NCI-H1092 (cell line): ENCODE results near the gene TEX2.

Experiments used
- DNase-seq: peaks from one replicate; lab custom pipeline; 2025; lab: John Stamatoyannopoulos, UW

The TEX2 gene

DNA sequence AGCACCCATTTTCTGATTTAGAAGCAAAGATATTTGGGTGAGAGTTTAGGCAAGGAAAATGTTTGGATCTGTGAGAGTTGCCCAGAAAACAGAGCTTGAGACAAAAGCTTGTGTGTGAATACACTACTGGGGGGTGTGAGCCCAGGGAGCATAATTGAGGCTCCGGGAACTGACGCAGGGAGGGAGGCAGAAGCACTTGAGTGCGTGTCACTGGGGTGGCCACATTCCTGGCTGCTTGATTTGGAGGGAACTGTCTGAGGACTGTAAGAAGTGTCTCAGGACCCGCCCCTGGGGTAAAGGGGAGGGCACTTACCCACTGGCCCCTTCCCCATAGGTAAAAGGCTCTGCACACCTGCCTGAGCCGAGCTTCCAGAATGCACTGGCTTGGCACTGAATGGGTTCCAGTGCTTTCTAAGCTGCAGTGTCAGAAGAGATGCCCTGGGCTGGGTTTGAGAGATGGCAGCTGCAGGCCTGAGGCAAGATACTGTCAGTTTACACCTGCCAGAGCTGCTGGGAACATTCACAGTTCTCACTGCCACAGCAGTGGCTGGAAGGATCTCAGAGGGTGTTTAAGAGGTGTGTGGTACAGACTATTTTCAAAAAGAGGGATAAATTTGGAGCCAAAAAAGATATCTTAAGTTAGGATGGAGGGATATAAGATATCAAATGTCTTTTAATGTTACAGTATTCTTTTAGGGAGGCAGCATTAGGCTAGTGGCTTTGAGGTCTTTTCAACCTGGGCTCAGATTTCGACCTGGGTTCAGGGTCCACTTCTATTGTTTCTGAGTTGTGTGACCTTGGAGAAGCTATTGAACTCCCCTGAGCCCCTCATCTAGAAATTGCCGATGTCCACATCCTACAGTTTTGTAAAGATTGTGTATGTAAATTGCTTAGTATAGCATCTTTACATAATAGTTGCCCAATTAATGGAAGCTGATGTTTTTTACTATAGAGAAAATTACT, 6.9 kb upstream of the TEX2 start:
- DNase-seq = no peak

GRCh38 chr17:64264891-64265290, 1.8 kb upstream of the TEX2 start:
- no peak for DNase-seq

- DNase-seq = no peak
Observed at GRCh38 chr17:64262198-64262999, 661 bp downstream of the TEX2 start.

DNA sequence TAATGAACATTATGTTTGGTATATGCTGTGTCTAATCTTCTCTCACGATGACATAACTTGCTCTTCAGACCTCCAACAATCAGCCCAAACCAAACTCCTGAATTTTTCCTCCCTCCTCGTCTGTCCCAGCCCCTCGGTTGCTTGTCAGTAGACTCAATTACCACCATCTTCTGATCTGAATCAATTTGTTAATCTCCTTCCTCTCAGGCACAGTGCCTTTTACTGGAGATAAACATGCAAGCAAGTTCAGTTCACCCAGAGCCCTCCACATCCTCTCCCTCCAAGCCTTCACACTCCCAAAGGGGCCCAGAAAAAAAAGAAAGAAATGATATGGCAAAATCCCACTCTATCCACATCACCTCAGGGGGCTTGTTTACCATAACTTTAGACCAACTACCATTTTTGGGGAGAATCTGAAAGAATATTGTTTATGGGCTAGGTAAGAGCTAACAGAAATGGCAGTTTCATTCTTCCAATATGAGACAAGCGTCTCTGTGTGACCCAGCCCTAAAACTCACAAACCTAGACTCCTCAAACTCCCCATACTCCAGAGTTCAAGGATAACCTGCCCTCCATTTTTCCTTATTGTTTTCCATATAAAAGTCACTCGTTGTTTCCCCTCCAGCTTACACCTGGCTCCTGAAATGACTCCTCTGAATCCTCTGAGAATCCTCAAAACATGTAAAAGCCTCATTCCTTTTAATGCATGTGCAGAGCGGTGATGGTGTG, 1.5 kb downstream of the TEX2 start:
- no peak for DNase-seq

DNA sequence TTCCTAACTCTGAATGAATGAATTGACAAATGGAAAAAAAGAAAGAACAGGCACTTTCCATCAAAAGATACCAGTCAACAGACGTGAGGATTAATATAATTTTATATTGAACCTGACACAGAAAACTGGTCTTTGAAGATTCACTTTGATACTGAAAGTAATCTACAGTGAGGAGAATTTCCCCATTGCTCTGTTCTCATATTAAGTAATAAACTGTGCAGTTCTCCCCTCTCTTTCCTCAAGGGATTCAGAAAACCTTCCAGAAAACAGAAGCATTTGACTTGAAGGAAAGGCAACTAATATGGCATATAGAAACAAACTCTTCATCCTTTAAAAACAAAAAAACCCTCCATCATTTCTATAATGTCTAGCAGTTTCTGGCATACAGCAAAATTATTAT, 2.2 kb downstream of the TEX2 start:
- DNase-seq = no peak

DNA sequence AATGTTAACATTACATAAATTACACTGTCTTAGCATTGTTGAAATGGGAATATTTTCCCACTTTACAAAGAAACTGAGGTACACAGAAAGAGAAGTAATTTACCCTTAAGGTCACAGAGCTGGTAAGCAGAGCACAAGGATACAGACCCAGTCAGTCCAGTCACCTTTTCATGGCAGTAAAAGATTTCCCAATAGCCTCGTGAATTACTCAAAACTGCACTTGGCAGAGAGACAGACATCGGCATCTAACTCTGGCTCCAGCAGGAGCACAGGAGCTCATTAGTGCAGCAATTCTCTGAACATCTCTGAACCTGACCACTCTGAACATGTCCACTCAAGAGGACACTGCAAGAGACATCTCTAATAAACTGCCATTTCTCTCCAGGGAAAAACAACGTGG, 3.1 kb downstream of the TEX2 start:
- no peak for DNase-seq

- DNase-seq = no peak
Observed at GRCh38 chr17:64259426-64259825, 3.6 kb downstream of the TEX2 start.

DNA sequence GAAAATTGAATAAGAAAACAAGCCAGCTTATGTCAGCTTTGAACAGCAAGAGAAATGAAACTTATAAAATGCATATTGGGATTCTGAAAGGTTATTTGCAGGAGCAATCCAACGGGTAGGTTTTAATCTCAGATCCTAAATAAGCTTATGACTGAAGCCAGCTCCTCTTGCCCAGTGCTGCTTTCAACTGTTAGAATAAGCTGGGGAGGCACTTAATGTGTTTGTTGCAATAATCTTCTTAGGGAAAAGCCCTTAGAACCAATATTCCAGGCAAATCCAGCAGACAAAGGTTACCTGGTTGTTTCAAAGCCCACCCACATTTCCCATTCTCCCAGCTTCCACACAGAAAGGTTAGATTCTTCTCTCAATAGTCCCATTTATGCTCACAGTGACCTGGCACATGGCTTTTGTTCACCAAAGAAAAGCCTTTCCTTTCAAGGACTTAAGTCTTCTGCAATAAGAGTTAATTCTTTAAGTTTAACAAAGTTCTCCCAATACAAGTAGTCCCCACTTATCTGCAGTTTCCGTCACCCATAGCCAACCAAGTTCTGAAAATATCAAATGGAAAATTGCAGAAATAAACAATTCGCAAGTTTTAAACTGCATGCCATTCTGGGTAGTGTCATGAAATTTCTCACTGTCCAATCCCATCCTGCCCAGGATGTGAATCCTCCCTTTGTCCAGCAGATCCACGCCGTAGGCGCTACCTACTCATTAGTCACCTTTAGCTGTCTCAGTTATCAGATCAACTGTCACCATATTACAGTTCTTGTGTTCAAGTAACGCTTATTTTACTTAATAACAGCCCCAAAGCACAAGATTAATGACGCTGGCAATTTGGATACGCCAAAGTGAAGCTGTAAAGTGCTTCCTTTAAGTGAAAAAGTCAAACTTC, 5.9 kb downstream of the TEX2 start:
- DNase-seq = no peak

DNA sequence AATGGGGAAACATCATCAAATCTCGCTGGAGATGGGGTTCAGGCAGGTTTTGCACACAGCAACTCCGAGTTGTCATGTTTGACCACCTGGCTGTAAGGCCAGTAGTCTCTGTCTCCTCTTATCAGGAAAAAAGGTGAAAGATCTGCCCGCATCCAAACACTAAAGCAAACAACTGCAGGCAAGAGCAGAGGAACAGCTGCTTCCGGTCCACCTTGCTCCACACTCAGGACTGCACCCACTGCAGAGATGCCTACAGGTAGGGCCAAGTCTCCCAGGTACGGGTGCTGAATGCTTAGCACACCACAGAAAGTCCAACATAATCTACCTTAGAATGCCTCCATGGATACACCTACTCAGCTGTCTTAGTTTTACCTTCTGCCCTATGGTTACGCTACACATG, 7.3 kb downstream of the TEX2 start:
- DNase-seq = no peak

DNA sequence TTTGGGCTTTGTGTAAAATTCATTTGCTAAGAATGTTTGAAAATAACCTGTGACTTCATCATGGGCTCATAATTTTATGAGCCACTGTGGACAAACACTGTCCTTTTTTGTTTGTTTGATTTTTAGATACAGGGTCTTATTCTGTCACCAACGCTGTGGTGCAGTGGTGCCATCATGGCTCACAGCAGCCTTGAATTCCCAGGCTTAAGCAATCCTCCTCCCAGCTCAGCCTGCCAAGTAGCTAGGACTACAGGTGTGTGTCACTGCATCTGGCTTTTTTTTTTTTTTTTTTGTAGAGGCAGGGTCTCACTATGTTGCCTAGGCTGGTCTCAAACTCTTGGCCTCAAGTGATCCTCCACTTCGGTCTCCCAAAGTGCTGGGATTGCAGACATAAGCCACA, 8.3 kb downstream of the TEX2 start:
- no peak for DNase-seq

- DNase-seq = no peak
Observed at GRCh38 chr17:64253470-64253869, 9.6 kb downstream of the TEX2 start.

GRCh38 chr17:64252831-64253230, 10.2 kb downstream of the TEX2 start:
- no peak for DNase-seq

- no peak for DNase-seq
Observed at GRCh38 chr17:64250233-64250835, 12.7 kb downstream of the TEX2 start.

DNA sequence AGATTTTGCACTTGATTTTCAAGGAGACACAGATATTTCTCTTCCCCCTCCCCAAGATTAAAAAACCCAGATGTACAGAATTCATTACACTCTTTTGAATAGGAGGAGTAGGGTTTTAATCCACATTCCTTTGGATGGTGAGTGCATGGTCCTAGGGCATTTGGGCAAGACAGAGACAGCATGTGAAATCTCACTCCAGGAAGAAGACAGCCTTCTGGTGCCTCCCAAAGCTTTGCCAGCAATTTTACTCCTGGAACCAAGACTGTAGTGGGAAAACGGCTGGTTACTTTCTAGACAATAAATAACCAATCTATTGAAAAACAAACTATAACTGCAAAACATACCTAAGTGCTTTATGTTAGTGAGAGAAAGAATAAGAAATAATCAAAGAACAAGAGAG, 15.2 kb downstream of the TEX2 start:
- DNase-seq = no peak

DNA sequence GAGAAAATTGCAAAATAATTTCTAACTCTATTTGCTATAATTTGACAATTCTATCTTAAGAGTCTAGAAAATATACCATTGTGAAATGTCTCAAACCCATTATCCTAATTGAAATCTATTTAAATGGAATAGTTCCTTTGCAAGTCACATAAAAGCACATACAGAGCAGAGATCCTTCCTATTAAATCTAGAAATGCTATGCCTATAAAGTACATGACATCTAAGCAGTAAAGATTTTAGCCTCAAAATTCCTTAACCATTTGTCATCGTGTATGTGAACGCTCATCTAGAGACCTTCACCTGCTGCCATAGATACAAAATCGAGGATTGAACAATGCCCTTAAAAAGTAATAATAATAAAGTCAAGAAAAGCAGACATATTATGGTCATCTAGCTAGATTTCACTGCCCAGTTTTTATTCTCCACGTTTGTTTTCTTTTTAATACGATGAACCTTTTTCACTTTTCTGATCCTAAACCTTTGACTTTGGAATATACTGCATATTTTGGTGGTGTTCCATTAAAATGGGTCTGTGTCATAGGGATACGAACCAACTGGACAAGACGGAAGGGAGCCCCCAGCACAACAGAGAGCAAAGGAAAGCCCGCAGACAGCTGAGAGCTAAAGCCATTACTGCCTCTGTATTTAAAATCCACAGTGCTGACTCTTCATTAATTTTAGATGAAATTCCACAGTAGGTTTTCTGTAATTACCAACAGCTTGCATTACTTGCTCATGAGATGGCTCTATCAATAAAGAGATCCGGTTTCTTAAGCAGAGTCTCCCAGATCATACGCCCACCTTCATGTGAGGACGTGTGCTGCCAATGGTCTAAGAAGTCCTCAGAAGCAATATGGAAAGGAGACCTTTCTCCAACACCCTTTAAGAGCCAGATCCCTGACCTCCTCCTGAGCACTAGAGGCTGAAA, 17.6 kb downstream of the TEX2 start:
- no peak for DNase-seq

DNA sequence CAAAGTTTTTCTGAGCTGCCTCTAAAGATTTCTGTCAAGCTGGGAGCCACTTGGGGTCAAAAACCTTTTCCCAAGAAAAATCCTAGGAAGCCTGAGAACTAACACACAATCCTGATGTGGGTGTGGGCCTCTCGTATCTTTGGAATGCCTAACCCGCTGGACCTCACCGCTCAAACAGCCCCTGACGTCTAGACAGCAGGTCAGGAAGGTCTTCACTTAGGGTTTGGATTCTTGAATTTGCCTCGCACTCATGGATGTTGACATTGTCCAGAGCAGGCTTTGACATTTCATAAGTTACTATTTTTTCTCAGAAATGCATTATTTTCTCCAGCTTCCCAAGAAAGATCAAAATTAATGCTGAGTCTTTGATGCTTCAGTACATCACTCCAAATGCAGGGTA, 18.9 kb downstream of the TEX2 start:
- no peak for DNase-seq

GRCh38 chr17:64243340-64243739, 19.7 kb downstream of the TEX2 start:
- no peak for DNase-seq

GRCh38 chr17:64242633-64243032, 20.4 kb downstream of the TEX2 start:
- no peak for DNase-seq

DNA sequence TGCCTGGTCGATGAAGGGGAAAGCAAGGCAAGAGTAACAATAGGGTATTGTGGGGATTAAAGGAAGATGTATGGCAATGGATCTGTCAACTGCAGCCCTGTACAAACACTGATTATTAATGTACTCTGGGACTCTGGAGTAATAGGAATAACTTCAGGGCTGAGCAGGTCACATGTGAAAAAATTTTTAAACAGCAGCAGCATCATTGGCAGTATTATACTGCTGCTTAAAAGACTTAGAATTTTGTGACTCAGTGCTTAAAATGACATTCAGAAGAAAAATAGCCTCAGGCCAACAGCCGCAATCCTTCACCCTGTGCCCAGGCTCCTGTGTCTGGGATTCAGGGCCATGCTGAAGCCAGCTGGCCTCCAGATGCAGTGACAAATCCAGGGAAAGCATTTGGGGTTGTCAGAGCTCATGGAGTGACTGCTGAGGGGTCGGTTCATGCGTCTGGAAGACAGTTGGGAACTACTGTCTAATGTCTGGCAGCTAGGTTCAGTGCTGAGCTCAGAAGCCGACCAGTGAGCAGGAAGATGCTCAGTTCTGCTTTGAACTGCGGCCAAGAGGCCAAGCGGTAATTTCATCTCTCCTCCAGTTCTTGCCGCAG, 22.2 kb downstream of the TEX2 start:
- DNase-seq = no peak
